ENCODE results near the gene SPATA7.

Gene SPATA7

DNA sequence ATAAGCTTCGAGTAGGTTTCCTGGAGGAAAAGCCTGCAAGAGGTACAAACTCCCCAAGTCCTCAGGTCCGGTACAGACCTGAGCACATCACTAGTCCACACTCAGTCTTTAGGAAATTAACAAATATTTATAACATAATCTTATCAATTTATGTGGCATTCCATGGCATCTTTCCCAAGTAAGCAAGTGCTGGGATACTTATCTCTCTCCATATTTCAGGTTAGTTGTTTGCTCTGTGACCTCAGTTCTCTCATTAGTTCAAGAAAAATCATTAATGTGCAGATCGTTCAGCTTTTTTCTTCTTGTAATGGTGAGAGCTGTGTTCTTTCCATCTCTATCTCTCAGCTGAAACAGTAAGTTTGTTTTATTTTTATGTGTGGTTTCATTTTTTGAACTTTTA, 34.7 kb downstream of the SPATA7 start:
- DNase-seq: no peak

DNA sequence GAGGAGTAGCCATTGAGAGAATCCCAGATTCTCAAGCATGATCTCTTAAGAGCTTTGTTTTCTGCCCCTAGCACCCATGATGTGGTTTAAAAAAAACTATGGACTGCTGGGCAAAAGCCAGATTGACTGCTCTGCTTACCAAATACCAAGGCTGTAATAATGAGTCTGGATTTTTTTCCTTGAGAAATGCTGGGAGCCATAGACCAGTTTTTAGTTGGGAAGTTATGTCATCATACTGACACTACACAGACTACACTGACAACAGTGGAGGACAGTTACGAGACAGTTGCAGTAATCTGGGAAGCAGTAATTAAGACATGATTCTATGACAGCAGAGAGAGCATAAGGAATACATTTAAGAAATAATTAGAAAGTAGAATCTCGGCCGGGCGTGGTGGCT, 35.8 kb downstream of the SPATA7 start:
- DNase-seq: no peak

DNA sequence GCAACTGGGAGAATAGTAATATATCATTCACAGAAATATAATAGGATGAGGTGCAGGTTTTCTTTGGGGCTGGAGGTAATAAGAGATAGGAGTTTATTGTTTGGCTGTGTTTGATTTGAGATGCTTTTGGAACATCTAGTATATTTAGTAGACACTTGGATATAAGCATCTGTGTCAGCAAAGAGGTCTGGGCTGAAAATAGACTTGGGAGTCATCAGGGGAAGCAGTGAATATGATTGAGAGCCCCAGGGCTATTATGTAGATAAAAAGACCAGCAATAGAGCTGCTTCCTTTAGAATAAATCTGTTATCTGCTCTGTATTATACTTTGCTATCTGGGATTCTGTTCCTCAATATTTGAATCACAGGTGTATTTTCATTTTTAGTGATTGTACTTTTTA, 36.6 kb downstream of the SPATA7 start:
- DNase-seq: no peak

- DNase-seq: no peak
Observed at GRCh38 chr14:88422919-88423650, 37.6 kb downstream of the SPATA7 start.

DNA sequence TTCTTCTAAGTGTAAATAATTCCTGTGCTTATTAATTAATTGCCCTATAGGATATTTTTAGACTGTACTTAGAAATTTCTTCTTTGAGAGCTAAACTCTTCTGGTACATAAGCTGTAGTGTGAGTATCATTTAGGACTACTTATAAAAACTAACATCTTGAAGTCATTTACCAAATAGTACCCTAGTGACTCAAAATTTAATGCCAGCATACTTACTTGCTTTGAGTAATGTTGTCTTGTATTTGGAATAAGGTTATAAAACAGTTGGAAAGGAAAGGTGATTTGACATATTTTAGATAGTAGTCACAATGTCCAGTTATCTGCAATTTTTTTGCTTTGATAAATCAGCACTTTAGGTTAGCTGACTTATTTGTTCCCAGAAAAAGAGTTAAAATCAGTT, 39.1 kb downstream of the SPATA7 start:
- DNase-seq: no peak

DNA sequence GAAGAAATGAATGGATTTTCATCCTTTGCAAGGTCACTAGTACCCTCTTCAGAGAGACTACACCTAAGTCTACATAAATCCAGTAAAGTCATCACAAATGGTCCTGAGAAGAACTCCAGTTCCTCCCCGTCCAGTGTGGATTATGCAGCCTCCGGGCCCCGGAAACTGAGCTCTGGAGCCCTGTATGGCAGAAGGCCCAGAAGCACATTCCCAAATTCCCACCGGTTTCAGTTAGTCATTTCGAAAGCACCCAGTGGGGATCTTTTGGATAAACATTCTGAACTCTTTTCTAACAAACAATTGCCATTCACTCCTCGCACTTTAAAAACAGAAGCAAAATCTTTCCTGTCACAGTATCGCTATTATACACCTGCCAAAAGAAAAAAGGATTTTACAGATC, 40.8 kb downstream of the SPATA7 start:
- DNase-seq: no peak

DNA sequence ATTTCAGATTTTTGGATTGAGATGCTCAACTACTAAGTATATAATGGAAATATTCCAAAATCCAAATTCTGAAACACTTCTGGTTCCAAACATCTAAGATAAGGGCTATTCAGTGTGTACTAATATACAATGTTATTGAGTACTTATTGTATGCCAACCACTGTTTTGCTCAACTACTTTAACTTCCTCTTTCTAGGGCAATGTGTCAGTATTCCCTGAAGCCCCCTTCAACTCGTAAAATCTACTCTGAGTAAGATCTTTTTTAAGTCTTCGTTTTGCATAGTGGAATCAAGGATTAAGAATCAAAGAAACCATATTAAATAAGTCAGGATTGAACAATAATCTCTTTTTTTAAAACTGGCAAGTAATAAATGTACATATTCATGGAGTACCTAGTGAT, 45.5 kb downstream of the SPATA7 start:
- DNase-seq: no peak

GRCh38 chr14:88437658-88438057, 52.2 kb downstream of the SPATA7 start:
- DNase-seq: no peak

DNA sequence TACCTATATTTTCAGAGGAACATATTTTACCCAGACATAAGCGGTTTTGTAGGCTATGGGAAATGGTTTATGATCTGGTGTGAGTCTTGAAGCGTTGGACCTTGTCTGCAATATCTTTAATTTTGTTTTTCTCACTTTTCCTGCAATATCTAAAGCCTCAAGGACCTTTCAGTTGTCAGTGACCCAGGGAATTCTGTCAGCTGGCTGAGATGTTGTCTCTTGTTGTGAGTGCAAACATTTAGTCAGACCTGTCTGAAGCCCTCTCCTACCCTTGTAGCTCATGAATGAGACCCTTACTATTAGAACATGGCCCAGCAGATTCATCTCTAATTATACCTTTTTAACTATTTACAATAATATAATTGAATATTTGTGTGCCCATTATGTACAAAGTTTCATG, 53.6 kb downstream of the SPATA7 start:
- DNase-seq: no peak

- DNase-seq: no peak
Observed at GRCh38 chr14:88452231-88452630, 66.8 kb downstream of the SPATA7 start.

DNA sequence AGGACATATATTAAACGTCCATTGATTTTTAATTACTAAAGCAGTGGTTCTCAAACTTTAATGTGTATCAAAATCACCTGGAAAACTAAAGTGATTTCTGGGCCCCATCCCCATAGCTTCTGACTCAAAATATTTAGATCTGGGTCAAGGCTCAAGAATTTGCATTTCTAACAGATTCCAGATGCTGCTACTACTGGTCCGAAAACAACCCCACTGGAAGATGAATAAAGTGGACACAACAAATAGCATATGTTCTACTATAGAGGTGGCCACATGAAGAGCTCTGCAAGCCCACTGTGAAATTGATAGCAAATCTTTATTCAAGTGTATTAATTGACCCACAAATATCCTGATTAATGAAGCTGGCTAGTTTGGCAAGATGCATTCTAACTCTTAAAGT, 69.4 kb downstream of the SPATA7 start:
- no peak for DNase-seq

- DNase-seq: no peak
Observed at GRCh38 chr14:88463318-88463717, 77.9 kb downstream of the SPATA7 start.

DNA sequence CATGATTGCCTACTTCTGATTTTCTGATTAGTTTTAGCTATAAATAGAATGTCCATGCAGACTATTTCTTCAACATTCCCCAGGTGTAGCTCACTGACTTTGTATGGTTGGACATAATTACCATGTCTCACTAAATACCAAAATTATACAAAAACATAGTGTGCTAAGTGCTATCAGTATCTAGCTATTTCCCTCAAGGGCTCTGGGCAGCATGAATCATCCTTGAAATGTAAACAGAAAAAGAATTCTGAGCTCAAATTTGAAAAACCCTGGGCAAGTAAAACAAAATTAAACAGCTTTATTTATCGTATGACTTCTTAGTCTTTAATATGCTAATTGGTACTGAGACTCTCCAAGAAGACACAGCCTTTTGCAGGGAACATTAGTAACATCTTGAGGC, 82.9 kb downstream of the SPATA7 start:
- DNase-seq: no peak

- DNase-seq: no peak
Observed at GRCh38 chr14:88470542-88471440, 85.3 kb downstream of the SPATA7 start.

GRCh38 chr14:88473791-88474190, 88.3 kb downstream of the SPATA7 start:
- DNase-seq: no peak

DNA sequence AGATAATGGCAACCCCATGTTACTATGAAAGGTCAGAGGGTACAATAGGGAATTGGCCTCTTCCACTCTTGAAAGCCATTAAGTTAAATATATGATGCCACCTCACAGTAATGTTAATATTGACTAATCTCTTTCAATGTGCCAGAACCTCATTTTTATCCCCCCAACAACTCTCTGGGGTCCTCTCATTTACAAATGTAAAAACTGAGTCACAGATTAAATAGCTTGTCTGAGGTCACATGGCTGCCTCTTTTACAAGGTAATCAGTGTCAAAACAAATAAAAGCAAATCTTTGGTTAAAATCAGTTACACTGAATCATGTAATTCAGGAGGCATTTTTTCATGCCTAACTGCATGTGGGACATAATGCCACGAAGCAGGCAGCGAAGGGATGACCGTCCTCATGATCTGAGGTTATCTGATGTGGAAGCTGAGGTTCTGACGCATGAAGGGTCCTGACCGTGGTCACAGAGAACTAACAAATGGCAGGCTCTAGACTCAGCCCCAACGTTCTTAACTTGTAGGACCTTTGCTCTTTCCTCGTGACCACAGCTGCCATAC, 90.8 kb downstream of the SPATA7 start:
- no peak for DNase-seq

DNA sequence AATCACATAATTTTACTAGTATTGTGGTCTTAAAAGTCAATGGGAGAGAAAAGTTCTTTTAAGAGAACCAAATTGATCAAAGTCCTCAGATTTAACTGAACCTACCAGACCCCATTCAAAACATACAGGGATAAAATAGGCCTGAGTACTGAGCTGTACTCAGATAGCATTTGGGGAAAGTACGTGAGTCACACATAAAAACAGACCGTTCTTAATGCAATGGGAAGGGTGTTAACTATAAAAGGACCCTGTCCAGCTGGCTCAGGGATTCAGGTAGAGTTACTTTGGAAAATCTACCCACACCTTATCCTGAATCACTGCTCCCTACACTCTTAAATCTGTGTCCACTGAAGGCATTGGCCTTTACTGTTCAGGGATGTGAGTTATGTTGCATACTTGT, 91.4 kb downstream of the SPATA7 start:
- DNase-seq: no peak

GRCh38 chr14:88477513-88478250, 92.2 kb downstream of the SPATA7 start:
- DNase-seq: no peak

DNA sequence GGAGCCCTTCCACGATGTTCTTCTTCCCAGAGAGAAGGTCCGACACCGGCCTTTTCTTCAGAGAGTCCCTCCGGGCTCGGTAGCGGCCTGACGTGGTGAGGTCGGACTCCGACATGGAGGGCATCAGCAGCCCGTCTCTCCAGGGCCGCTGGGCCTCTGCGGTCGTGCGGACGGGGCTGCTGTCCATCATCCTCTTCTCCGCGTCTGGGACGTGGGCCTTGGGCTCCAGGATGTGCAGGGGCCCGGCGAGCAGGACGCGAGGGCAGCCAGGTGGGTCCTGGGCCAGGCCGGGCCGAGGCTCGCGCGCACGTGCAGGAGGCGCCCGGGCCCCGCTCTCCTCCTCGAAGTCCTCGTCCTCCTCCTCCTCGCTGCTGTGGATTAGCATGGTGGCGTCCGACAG, 93.5 kb downstream of the SPATA7 start:
- no peak for DNase-seq

DNA sequence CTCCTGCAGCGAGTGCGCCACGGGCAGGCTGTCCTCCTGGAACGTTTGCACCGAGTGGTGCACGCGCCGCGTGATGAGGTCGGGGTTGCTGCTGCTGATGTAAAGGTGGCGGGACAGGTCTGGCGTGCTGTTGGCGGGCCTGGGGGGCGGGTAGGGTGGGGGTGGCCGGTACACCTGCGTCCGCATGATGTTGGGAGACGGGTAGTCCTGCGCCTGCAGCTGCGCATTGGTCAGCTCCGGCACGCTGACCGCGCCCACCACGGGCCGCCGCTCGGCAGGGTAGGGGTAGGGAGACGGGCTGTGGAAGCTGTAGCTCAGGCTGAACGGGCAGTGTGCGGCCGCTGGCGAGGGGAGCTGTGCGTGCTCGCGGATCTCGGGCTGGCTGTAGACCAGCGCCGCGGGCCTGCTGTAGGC, 94.1 kb downstream of the SPATA7 start:
- no peak for DNase-seq

DNA sequence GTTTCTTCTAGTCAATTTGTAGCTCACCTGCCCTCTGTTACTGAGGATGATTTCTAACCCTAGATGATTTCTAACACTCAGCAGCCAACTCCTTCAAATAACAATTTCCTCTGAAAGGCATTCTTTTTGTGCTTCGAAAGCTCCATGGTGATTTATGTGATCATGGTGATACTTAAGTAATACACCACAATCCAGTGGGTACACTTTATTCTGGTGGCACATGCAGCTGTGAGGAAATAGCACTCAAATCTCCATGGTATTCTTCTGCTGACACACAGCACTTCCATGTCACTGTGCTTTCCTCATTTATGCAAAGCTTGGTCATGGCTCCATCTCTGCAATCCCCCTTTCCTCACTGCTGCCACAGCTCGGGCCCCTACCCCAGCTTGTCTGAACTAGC, 95.6 kb downstream of the SPATA7 start:
- no peak for DNase-seq

DNA sequence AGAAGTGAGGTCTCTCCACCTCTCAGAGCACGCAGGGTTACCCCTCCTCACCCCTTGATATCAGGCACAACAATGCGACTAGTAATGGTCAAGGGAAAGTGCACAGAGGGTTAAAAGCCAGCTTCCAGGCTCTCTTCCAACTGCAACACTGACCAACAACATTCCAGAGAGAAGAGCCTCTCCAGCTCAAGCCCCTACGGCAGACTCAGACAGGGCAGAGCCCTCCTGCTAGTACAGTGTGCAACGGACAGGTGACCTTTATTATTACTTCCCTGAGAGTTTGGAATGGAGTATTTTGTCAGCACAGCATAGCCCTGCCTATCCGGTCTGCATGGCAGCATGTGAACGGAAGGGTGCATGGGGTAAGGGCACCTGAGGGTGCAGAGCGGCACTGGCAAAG, 96.3 kb downstream of the SPATA7 start:
- no peak for DNase-seq

- no peak for DNase-seq
Observed at GRCh38 chr14:88482524-88482923, 97.1 kb downstream of the SPATA7 start.

All from NCI-H187 (cell line).